Spleen (tissue), 11 donors: ENCODE data around the gene FAT2. TPM values are rescaled to one million over a fixed set of nuclear protein-coding genes. Genes with fewer than 3 reads are reported as not detected.

Experiments used
- DNase-seq: peaks from one replicate; pipeline ENCODE4 v3.0.0-alpha.2; 2020
- H3K27ac ChIP-seq, 8 donors: fragments of 200-600 bp; sonication (generic) in 7 of 8; 1 replicate in 4 of 8; 2 replicates in 4 of 8; pipeline versions ENCODE4 v1.5.0 to v1.8.0; 2016 to 2021; ENCODE audit warnings: inconsistent platforms in 4 of 8, mild to moderate bottlenecking in 4 of 8, moderate library complexity in 1 of 8
- H3K27me3 ChIP-seq, 7 donors: fragments of 200-600 bp; sonication (generic) in 6 of 7; replicated peaks in 1 of 7; 1 replicate in 4 of 7; 2 replicates in 3 of 7; pipeline versions ENCODE4 v1.5.0 to v1.8.0; 2016 to 2021; ENCODE audit warnings: inconsistent platforms in 3 of 7, mild to moderate bottlenecking in 1 of 7
- H3K36me3 ChIP-seq, 6 donors: fragments of 200-600 bp; sonication (generic) in 5 of 6; 1 replicate in 4 of 6; 2 replicates in 2 of 6; pipeline versions ENCODE4 v1.5.0 to v1.8.0; 2016 to 2021; ENCODE audit warnings: inconsistent platforms in 2 of 6
- H3K4me1 ChIP-seq, 6 donors: fragments of 200-600 bp; sonication (generic) in 5 of 6; 1 replicate in 3 of 6; 2 replicates in 3 of 6; pipeline versions ENCODE4 v1.5.0 to v1.8.0; 2016 to 2021; ENCODE audit warnings: inconsistent platforms in 3 of 6
- H3K4me3 ChIP-seq, 8 donors: fragments of 200-600 bp; sonication (generic) in 7 of 8; 1 replicate in 4 of 8; 2 replicates in 4 of 8; pipeline versions ENCODE4 v1.5.0 to v1.8.0; 2016 to 2021; ENCODE audit warnings: inconsistent platforms in 4 of 8, mild to moderate bottlenecking in 4 of 8, moderate library complexity in 2 of 8
- H3K9me3 ChIP-seq, 8 donors: fragments of 200-600 bp; sonication (generic) in 7 of 8; 1 replicate in 4 of 8; 2 replicates in 4 of 8; pipeline versions ENCODE4 v1.5.0 to v1.8.0; 2016 to 2021; ENCODE audit warnings: inconsistent platforms in 4 of 8
- CTCF ChIP-seq, 11 experiments: fragments of 200-600 bp in 7 of 11; fragments of 450-650 bp in 4 of 11; sonication (generic) in 4 of 11; IDR thresholded peaks in 8 of 11; conservative IDR thresholded peaks in 3 of 11; 1 replicate in 7 of 11; 2 replicates in 4 of 11; pipeline versions ENCODE4 v1.4.0 to v1.8.0; 2016 to 2021; ENCODE audit warnings: antibody characterized with exemption in 11 of 11, inconsistent platforms in 4 of 11, mild to moderate bottlenecking in 1 of 11
- POLR2A ChIP-seq, 3 donors: fragments of 450-650 bp; IDR thresholded peaks; one replicate each; pipeline ENCODE4 v1.5.1; 2017; ENCODE audit warnings: antibody characterized with exemption in 3 of 3, mild to moderate bottlenecking in 1 of 3
- POLR2AphosphoS5 ChIP-seq, 3 donors: sonication (generic); formaldehyde crosslinking; IDR thresholded peaks; one replicate each; pipeline ENCODE4 v1.5.1; 2017; ENCODE audit warnings: antibody characterized with exemption in 3 of 3
- WGBS, 5 donors: extraction: QIAGEN DNeasy Blood & Tissue Kit in 3 of 5; methylation state at CpG; one replicate each; pipeline versions ENCODE4 v1.1.5 to v1.1.7; 2013 to 2018; 5-methylcytosine and 5-hydroxymethylcytosine counted together
- intact Hi-C: fragments of 100-400 bp; cut with DNase I; formaldehyde crosslinking; loops from one replicate; pipeline ENCODE4 v1.15.0; 2023; ENCODE audit warnings: low total_unique reads
- polyA plus RNA-seq, 3 donors: library from polyadenylated mRNA; stranded (reverse); fragments of 200-250 nt; gene quantifications; one replicate each; pipeline ENCODE4 v1.2.1, GENCODE V29; 2013
- total RNA-seq, 7 donors: library from RNA; depleted of rRNA in 3 of 7; stranded (reverse); fragments of >200 nt in 3 of 7; fragmentation: NEBNext Ultra II Directional in 4 of 7; extraction: Animal tissue kit (Norgen Biotek cat#: 25700) in 4 of 7; gene quantifications; one replicate each; pipeline versions ENCODE4 v1.1.0 to v1.2.1, GENCODE V29; 2016 to 2021
- donor health status: healthy with polysubstance abuse.
- donor health status: DM: no; HTN: no; CAD: no; lungs with moderate emphysema.
- donor health status: DM: no; HTN: no; CAD: no.
- donor health status: Bipolar disorder and iron deficiency.
- donor health status: healthy.
- donor health status: DM: no; HTN: no; CAD: no.
- donor health status: DM: yes; HTN: yes; CAD: no.

The FAT2 gene
- total and polyA plus RNA-seq, 10 donors: under 0.01 to 0.13 (median 0.05) TPM; not detected in 1

- 43 to 84% (median 60%) methylated on average over 2 of the region's 2 CpGs for WGBS, 5 donors
- no peak for DNase-seq
Observed at GRCh38 chr5:151598984-151599383, 7.9 kb upstream of the FAT2 start.

GRCh38 chr5:151598549-151598948, 7.4 kb upstream of the FAT2 start:
- Histone ChIP-seq H3K4me3 (no peak overlapping the region), H3K27ac (no peak overlapping the region), H3K4me1 (no peaks in the 10 kb centered on the region), H3K36me3 (no peaks in the 10 kb centered on the region), H3K9me3 (no peaks in the 10 kb centered on the region), H3K27me3 (peaks cover 0 to 22% (median 0%) of the 10 kb centered on the region in 7 donors)
- DNase-seq: no peak
- intact Hi-C loops: no loop called here
- TF ChIP-seq POLR2A (IDR thresholded peaks at IDR 0.05) (no peak), POLR2AphosphoS5 (IDR thresholded peaks at IDR 0.05) (no peak), CTCF (IDR thresholded peaks at IDR 0.05 in 8 of 11, conservative IDR thresholded peaks at IDR 0.05 in 3 of 11) (no peak)
- WGBS, 5 donors: 86 to 100% (median 91%) methylated on average over 1 of the region's 1 CpG

More at GRCh38 chr5:151598984-151599383, 7.9 kb upstream of the FAT2 start:
- no peak overlapping the region for H3K4me3 ChIP-seq
- intact Hi-C loops: no loop called here
- H3K9me3 ChIP-seq: no peaks in the 10 kb centered on the region
- no peaks in the 10 kb centered on the region for H3K36me3 ChIP-seq
- H3K4me1 ChIP-seq: no peaks in the 10 kb centered on the region
- peaks cover 0 to 26% (median 0%) of the 10 kb centered on the region in 7 donors for H3K27me3 ChIP-seq
- no peak overlapping the region for H3K27ac ChIP-seq
- TF ChIP-seq CTCF (IDR thresholded peaks at IDR 0.05 in 8 of 11, conservative IDR thresholded peaks at IDR 0.05 in 3 of 11) (no peak), POLR2A (IDR thresholded peaks at IDR 0.05) (no peak), POLR2AphosphoS5 (IDR thresholded peaks at IDR 0.05) (no peak)

- H3K4me1 ChIP-seq: no peaks in the 10 kb centered on the region
- intact Hi-C loops: no loop called here
- peaks cover 0 to 25% (median 0%) of the 10 kb centered on the region in 7 donors for H3K27me3 ChIP-seq
- no peaks in the 10 kb centered on the region for H3K9me3 ChIP-seq
- no peak overlapping the region for H3K27ac ChIP-seq
- H3K36me3 ChIP-seq: no peaks in the 10 kb centered on the region
- no peak for DNase-seq
- H3K4me3 ChIP-seq: no peak overlapping the region
- 57 to 73% (median 65%) methylated on average over 3 of the region's 3 CpGs for WGBS, 5 donors
- TF ChIP-seq POLR2A (IDR thresholded peaks at IDR 0.05) (no peak), CTCF (IDR thresholded peaks at IDR 0.05 in 8 of 11, conservative IDR thresholded peaks at IDR 0.05 in 3 of 11) (no peak), POLR2AphosphoS5 (IDR thresholded peaks at IDR 0.05) (no peak)
Observed at GRCh38 chr5:151597749-151598148, 6.6 kb upstream of the FAT2 start.

- intact Hi-C loops: no loop called here
- Histone ChIP-seq H3K27ac (no peak overlapping the region), H3K36me3 (no peaks in the 10 kb centered on the region), H3K4me1 (no peaks in the 10 kb centered on the region), H3K4me3 (no peak overlapping the region), H3K27me3 (peaks cover 0 to 20% (median 0%) of the 10 kb centered on the region in 7 donors), H3K9me3 (no peaks in the 10 kb centered on the region)
- DNase-seq: no peak
- 77 to 94% (median 83%) methylated on average over 2 of the region's 2 CpGs; no CpG with 5 or more reads in 1 of the 5 donors for WGBS, 5 donors
- TF ChIP-seq POLR2AphosphoS5 (IDR thresholded peaks at IDR 0.05) (no peak), POLR2A (IDR thresholded peaks at IDR 0.05) (no peak), CTCF (IDR thresholded peaks at IDR 0.05 in 8 of 11, conservative IDR thresholded peaks at IDR 0.05 in 3 of 11) (no peak)
Observed at GRCh38 chr5:151596828-151597539, 5.9 kb upstream of the FAT2 start.
